VCaP (cell line): ENCODE measurements around the gene OVOL3.

Source experiments
- H3K27ac ChIP-seq: fragments of 450-650 bp; 2 replicates; pipeline ENCODE4 v1.5.1; 2017
- CTCF ChIP-seq: fragments of 450-650 bp; conservative IDR thresholded peaks from 2 replicates; pipeline ENCODE4 v1.5.1; 2017; ENCODE audit warnings: mild to moderate bottlenecking, moderate library complexity

The OVOL3 gene

DNA sequence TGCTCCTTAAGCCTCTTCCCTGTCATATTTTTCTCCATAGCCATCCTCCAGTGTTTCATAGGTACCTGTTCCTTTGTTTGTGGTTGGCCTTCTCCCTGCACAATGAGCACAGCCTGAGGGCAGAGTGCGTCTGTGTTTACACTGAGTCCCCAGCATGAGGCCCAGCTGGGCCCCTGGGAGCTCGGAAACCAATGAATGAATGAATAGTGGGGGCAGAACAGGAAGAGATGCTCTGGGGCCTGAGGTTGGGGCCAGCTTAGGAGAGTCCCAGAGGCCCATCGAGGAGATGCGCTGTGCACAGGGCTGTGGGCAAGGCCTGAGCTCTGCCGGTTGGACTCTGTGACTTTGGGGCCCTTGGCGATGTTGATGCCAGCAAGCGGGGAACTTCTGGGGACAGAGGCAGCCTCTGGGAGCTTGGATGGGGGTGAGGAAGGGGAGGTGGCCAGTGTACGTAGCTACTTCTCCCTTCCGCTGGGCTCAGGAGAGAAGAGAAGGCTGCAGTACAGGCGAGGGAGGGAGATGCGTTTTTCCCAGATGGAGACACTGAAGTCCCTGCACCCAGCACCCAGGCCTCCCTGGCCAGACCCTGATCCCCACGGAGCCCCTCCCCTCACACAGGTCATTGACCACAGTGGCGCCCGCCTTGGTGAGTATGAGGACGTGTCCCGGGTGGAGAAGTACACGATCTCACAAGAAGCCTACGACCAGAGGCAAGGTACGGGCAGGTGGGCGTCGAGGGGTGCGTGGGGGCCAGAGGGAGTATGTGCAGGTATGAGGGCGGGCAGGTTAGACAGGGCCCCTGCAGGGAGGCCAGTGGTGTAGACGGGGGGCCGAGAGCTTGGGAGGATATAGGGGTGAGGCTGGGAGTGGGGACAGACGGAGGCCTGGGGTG lies 9.4 kb downstream of the OVOL3 start:
- H3K27ac ChIP-seq = peak overlapping the region; percentile 16
- TF ChIP-seq CTCF = no peak

DNA sequence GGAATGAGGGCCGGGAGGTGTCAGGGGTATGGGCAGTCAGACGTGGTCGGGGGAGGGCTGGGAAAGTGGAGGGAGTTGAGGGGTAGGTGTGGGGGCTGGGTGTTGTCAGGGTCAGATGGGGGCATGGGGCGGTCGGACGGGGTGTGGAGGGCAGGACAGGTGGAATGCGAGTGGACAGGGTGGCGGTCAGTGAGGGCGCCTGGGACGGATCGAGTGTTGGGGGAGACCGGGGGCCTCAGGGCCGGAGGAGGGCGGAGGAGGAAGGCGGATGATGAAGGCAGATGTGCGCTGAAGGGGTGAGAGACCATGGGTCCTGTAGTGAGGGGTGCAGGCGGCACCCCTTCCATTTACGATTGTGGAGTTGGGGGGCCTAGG lies 10.0 kb downstream of the OVOL3 start:
- no peak overlapping the region; the same call in 1 of the 2 replicates for H3K27ac ChIP-seq
- TF ChIP-seq CTCF = no peak

DNA sequence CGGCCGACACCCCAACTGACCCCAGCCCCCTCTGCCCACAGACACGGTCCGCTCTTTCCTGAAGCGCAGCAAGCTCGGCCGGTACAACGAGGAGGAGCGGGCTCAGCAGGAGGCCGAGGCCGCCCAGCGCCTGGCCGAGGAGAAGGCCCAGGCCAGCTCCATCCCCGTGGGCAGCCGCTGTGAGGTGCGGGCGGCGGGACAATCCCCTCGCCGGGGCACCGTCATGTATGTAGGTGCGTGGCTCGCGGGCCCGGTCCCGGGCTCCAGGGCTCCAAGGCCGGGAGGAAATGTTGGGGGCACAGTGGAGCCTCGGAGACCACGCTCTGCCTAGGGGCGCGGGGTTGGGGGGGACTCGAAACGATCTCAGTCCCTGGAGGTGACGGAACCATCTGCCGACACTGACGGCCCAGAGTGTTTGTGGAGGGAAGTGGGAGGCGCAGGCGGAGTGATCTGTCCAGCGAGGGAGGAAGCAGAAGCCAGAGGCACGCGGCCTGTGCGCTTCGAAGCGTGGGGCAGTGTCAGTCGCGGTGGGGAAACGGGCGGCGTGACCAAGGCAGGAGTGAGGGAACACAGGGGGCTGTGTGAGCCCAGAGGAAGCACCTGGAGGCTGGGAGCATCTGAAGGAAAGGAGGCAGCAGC lies 10.7 kb downstream of the OVOL3 start:
- H3K27ac ChIP-seq = no peak overlapping the region
- TF ChIP-seq CTCF = no peak

GRCh38 chr19:36125557-36125956 lies 14.6 kb downstream of the OVOL3 start:
- no peak overlapping the region for H3K27ac ChIP-seq
- no peak for TF ChIP-seq CTCF

GRCh38 chr19:36128392-36128736 lies 17.4 kb downstream of the OVOL3 start:
- TF ChIP-seq CTCF = no peak
- H3K27ac ChIP-seq = peak overlapping the region; percentile 95

DNA sequence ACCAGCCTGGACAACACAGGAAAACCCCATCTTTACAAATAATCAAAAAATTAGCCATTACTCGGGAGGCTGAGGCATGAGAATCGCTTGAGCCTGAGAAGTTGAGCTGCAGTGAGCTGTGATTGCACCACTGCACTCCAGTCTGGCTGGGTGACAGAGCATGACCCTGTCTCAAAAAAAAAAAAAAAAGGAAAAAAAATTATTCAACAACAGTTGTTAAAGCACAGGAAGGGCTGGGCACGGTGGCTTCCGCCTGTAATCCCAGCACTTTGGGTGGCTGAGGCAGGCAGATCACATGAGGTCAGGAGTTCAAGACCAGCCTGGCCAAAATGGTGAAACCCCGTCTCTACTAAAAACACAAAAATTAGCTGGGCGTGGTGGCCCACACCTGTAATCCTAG lies 20.3 kb downstream of the OVOL3 start:
- H3K27ac ChIP-seq = peak overlapping the region; percentile 95; the same call in 1 of the 2 replicates

GRCh38 chr19:36134867-36135266 lies 23.9 kb downstream of the OVOL3 start:
- peak overlapping the region; percentile 99 for H3K27ac ChIP-seq

DNA sequence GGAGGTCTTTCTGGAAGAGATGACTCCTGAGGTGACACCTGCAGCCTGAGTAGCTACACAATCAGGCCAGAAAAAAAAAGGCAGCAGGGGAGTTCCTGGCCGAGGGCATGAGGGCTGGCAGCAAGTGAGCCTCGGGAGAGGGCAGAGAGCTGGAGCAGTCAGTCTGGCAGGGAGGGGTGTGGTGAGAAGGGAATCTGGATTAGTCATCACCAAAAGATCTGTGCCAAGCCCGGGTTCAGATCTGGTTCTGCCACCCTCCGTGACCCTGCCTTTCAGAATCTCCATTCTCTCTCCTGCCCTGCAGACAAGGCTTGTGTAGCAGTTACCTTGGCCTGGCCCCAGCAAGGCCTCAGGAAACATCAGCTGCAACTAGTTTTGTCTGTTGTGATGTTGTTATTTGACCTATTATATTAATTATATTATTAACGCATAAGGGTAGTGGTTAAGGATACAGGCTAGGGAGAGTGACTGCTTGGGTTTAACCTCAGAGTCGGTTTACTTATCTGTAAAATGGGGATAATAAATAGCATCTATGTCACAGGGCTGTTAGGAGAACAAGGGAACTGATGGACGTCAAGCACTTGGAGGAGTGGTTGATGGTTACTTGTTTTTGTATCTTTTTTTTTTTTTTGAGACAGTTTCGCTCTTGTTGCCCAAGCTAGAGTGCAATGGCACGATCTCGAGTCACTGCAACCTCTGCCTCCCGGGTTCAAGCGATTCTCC lies 26.2 kb downstream of the OVOL3 start:
- TF ChIP-seq CTCF = no peak
- peak overlapping the region; percentile 99 for H3K27ac ChIP-seq
